Stimulated activated memory B cell treated with anti-CD40 and anti-IgM and Interleukin-4, amounts not matched to agents 10 μg/mL and 1 μg/mL and 100 μg/mL, for 72 hours (primary cell): ENCODE results near the gene MERTK.
A peak's percentile ranks its signal among the peaks of the same experiment; 100 is the strongest.

ENCODE experiments used
- ATAC-seq: fragments of 150-1000 bp; cut with Tn5 transposase; 2 replicates; pipeline ENCODE4 v1.10.0; 2021
- H3K27ac Mint-ChIP-seq: one replicate; pipeline ENCODE4 v1.8.0; 2022; ENCODE audit warnings: mild to moderate bottlenecking, mixed read lengths
- H3K27me3 Mint-ChIP-seq: one replicate; pipeline ENCODE4 v1.8.0; 2022; ENCODE audit warnings: mixed read lengths
- H3K36me3 Mint-ChIP-seq: one replicate; pipeline ENCODE4 v1.8.0; 2022; ENCODE audit warnings: mixed read lengths
- H3K4me1 Mint-ChIP-seq: one replicate; pipeline ENCODE4 v1.8.0; 2022; ENCODE audit warnings: mixed read lengths
- H3K4me3 Mint-ChIP-seq: one replicate; pipeline ENCODE4 v1.8.0; 2022; ENCODE audit warnings: mild to moderate bottlenecking, moderate library complexity, mixed read lengths
- H3K9me3 Mint-ChIP-seq: one replicate; pipeline ENCODE4 v1.8.0; 2022; ENCODE audit warnings: mixed read lengths

The MERTK gene

DNA sequence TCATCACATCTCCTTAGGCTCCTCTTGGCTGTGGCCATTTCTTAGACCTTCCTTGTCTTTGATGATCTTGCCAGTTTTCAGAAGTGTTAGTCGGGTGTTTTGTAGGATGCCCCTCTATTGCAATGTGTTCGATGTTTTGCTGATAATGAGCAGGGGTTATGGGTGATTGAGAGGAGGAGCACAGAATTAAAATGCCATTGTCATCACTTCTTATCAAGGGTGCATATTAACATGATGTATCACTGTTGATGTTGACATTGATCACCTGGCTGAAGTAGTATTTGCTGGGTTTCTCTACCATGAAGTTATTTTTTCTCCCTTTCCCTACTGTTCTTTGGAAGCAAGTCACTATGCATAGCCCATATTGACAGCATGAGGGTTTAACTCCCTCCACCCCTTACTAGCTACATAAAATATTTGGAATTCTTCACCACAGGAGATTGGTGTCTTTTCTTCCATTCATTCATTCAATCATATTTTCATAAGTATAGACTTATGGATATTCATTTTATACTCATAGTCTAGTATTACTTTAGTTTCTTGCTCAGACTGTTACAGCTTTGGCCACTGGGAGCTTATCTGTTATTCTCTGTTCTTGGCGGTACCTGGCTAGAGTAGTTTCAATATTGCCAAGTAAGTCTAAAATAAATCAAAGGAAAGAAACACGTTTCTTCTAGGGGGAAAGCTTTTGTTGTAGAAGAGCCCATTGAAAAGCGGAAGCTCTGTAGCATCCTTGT is 102.2 kb downstream of the MERTK start:
- H3K4me1 Mint-ChIP-seq, result peaks cover 29% of the 10 kb centered on the region
- ATAC-seq, result no peak

DNA sequence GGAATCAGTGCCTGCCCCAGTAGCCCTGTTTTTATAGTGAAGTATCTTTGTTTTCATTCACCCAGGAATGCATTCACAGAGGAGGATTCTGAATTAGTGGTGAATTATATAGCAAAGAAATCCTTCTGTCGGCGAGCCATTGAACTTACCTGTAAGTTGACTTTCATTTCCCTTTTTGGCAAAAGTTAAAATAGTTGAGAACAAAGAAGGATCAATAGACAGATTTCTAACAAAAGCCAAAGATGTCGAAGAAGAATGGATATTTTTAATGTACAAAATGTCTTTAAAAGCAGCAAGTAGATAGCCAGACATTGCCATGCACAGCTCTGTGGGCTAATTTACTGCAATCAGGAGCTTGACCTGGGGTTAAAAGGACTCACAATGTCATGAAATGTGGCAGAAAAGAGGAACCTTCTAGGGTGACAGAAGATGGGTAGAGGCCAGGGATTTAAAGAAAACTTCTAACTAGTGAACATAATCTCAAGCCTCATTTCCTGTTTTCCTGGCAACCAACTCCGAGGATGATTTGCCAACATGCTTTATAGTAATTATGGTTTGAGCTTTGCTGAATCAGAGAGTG is 102.8 kb downstream of the MERTK start:
- Mint-ChIP-seq H3K27me3 (no peaks in the 10 kb centered on the region), H3K4me3 (peak overlapping the region; percentile 15), H3K36me3 (no peaks in the 10 kb centered on the region), H3K4me1 (peaks cover 29% of the 10 kb centered on the region), H3K27ac (peak overlapping the region; percentile 36), H3K9me3 (no peaks in the 10 kb centered on the region)
- peak; percentile 70 for ATAC-seq

More for the DNA sequence above, 102.2 kb downstream of the MERTK start:
- Mint-ChIP-seq H3K27me3 (no peaks in the 10 kb centered on the region), H3K36me3 (no peaks in the 10 kb centered on the region), H3K27ac (peak overlapping the region; percentile 36), H3K9me3 (no peaks in the 10 kb centered on the region), H3K4me3 (peak overlapping the region; percentile 15)

DNA sequence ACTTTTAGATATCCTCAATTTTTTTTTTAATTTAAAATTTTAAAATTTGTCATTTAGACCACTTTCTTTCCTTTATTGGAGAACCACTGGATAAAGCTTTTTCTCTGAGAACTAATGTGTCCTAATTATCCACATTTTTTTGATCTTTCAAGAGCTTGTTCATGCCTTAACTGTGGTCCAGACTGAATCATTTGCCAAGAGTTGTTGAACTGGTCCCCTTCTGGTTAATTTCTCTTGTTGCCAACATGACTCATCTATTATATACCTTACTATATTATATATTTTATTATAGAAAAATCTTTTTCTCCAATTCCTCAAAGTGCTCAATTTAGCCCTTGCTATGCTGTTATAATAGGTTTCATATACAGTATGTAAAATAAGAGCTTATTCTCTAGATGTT is 103.5 kb downstream of the MERTK start:
- Mint-ChIP-seq H3K4me3 (no peak overlapping the region), H3K27me3 (no peaks in the 10 kb centered on the region), H3K9me3 (no peaks in the 10 kb centered on the region), H3K27ac (no peak overlapping the region), H3K36me3 (no peaks in the 10 kb centered on the region), H3K4me1 (peaks cover 29% of the 10 kb centered on the region)
- no peak for ATAC-seq

DNA sequence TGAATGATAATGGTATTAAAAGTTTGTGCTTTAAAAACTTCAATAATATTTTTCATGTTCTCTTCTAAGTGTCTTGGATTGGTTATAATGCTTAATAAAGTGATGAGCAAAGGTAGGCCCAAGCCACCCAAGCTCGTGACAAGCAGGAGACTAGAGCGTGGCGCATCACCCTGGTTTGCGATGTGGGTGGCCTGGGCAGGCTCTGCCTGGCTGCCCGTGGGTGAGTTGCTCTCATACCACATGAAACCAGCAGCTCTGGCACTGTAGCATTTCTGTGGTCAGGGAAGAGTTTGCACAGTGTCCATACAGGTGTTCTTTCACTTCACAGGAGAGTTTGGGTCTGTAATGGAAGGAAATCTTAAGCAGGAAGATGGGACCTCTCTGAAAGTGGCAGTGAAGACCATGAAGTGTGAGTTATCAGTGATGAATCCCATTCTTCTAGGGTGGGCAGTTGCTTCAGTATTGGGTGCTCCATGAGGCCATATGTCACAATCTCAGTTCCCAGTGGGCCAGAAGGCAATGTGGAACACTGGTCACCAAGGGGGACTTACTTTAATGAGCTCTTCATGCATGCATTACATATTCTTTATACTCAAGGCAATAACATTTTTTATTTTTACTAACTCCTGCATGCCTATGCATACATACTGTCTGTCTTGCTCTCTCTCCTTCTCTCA is 105.3 kb downstream of the MERTK start:
- no peaks in the 10 kb centered on the region for H3K27me3 Mint-ChIP-seq
- peaks cover 41% of the 10 kb centered on the region for H3K4me1 Mint-ChIP-seq
- no peaks in the 10 kb centered on the region for H3K36me3 Mint-ChIP-seq
- H3K9me3 Mint-ChIP-seq, result no peaks in the 10 kb centered on the region
- H3K4me3 Mint-ChIP-seq, result no peak overlapping the region
- peak; percentile 9 for ATAC-seq
- no peak overlapping the region for H3K27ac Mint-ChIP-seq

DNA sequence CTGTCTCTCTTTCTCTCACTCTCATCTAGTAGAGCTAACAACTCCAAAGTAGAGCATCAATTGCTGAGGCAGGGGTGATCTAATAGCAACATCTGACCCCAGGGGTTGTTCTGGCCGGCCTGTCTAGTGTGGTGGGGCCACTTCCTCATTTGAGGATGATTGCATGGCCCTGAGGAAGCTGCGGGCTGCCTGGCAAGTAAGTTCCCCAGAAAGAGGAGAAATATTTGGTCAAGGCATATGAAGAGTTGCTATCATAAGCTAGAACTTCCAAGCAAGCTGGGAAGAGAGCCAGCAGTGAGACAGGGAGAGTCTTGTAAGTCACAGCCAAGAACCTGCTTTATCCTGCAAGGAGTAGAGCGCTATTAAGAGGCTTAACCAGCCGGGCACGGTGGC is 105.8 kb downstream of the MERTK start:
- peak; percentile 92 for ATAC-seq
- Mint-ChIP-seq H3K9me3 (no peaks in the 10 kb centered on the region), H3K27ac (no peak overlapping the region), H3K27me3 (no peaks in the 10 kb centered on the region), H3K4me3 (no peak overlapping the region), H3K4me1 (peaks cover 41% of the 10 kb centered on the region), H3K36me3 (no peaks in the 10 kb centered on the region)

DNA sequence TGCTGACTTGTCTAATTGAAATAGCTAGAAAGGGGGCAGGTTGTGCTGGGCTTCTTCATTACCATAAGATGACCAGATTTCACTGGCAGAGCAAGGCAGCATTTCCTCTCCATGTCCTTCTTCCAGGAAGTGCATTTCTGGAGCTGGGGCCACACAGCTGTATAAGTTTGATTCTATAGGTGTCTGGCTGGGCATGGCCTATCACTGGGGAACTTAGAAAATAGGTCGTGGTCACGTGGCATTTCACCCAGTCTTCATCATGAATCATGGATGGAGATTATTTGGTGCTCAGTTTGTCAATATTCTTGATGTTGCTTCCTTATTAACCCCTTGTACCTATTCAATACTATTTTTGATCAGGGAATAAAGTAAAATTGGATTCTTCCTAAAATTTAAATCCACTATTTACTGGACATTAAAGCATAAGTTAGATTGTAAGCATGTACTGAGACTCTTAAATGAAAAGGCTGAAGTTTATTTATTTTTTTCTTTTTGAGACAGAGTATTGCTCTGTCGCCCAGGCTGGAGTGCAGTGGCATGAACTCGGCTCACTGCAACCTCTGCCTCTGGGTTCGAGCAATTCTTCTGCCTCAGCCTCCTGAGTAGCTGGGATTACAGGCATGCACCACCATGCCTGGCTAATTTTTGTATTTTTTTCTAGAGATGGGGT is 107.1 kb downstream of the MERTK start:
- Mint-ChIP-seq H3K4me3 (no peak overlapping the region), H3K27me3 (no peaks in the 10 kb centered on the region), H3K4me1 (peaks cover 40% of the 10 kb centered on the region), H3K36me3 (no peaks in the 10 kb centered on the region), H3K27ac (no peak overlapping the region), H3K9me3 (no peaks in the 10 kb centered on the region)
- no peak for ATAC-seq

DNA sequence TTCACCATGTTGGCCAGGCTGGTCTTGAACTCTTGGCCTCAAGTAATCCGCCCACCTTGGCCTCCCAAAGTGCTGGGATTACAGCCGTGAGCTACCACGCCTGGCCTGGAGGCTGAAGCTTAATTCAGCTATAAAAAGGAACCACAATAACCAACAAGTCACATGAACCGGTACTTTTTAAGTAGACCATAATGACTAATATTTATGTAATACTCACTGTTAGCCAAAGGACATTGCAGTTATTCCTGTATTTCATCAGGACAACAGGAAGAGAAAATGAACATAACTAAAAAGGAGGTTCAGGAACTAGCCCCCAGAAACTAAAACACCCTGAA is 107.6 kb downstream of the MERTK start:
- Mint-ChIP-seq H3K4me3 (no peak overlapping the region), H3K9me3 (no peaks in the 10 kb centered on the region), H3K27ac (no peak overlapping the region), H3K36me3 (no peaks in the 10 kb centered on the region), H3K4me1 (peaks cover 35% of the 10 kb centered on the region), H3K27me3 (no peaks in the 10 kb centered on the region)
- no peak for ATAC-seq

DNA sequence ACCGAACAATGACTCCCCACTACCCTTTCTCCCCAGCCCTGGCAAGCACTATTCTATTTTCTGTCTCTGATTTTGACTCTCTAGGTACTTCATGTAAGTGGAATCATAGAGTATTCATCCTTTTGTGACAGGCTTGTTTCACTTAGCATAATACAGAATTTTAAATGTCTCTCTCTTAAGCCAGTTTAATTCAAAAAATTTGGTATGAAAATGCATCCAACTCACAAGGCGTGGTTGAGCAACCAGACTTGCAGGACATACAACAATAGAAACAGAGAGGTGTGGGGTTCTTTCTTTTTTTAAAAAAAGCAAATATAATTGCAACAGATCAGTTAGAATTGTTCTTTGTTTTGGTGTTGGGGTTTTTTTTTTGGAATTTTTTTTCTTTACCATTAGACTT is 109.1 kb downstream of the MERTK start:
- no peak for ATAC-seq
- no peak overlapping the region for H3K27ac Mint-ChIP-seq
- no peaks in the 10 kb centered on the region for H3K36me3 Mint-ChIP-seq
- peaks cover 31% of the 10 kb centered on the region for H3K4me1 Mint-ChIP-seq
- no peak overlapping the region for H3K4me3 Mint-ChIP-seq
- no peaks in the 10 kb centered on the region for H3K9me3 Mint-ChIP-seq
- H3K27me3 Mint-ChIP-seq, result peaks cover 3% of the 10 kb centered on the region

DNA sequence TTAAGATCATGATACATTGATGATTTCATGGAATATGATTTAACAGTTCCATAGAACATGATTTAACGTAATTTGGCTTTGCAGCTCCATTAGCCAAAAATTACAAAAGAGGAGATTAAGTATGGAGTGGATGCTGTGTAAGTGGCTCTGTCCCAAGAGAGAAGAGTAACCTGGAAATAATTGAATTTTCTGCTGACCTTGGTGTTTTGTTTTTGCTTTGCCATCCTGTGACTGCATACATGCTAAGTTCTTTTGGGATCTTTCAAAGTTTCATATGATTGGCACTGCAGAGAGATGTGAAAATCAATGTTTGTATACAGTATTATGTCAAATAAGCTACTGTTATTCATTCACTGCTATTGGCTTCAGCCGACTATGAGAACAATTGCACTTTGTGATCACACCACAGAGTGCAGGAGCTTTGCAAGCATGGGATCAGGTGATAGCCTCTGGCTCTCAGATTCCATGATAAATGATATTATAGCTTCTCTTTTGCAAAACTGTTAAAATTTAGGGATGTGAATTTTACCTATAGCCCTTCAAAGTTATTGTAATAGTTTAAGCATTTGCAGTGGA is 110.6 kb downstream of the MERTK start:
- no peaks in the 10 kb centered on the region for H3K36me3 Mint-ChIP-seq
- H3K27me3 Mint-ChIP-seq, result peaks cover 12% of the 10 kb centered on the region
- no peak overlapping the region for H3K4me3 Mint-ChIP-seq
- no peaks in the 10 kb centered on the region for H3K9me3 Mint-ChIP-seq
- H3K27ac Mint-ChIP-seq, result no peak overlapping the region
- H3K4me1 Mint-ChIP-seq, result peaks cover 32% of the 10 kb centered on the region
- ATAC-seq, result no peak

DNA sequence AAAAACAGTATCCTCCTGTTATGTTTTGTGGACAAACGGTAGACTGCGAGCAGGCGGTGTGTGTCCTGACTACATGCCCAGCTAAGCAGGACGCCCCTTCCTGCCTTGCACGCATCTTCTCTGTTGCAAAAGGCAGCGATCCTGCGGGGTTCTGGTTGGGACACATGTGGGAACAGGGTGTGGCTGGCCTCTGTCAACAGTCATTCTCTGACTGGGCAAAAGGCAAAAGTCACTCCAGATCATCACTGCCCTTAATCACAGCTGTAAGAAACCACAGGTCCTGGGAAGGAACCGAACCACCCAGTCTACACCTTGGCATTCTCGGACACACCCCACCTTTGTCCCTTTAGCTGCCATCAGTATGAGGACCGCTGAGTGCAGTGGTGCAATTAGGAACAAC is 112.3 kb downstream of the MERTK start:
- Mint-ChIP-seq H3K27ac (no peak overlapping the region), H3K9me3 (no peaks in the 10 kb centered on the region), H3K27me3 (peaks cover 12% of the 10 kb centered on the region), H3K4me1 (peaks cover 23% of the 10 kb centered on the region), H3K36me3 (no peaks in the 10 kb centered on the region), H3K4me3 (no peak overlapping the region)
- no peak for ATAC-seq

DNA sequence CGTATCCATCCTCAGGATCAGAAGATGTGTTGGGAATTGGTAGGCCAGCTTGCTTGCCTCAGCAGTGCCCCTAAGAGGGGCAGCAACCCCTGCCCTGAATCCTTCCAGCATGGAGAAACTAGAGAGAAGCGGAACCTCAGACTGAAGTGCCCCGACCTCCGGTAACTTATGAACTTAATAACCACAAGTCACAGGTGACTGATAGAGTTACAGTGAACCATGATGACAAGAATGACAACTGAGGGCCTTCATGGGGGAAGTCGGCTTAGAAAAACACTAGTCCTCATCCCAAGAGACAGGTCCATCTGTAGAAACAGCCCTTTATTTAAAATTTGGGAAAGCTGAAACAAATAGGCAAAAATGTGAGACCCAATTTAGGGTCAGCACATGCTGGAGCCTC is 114.1 kb downstream of the MERTK start:
- no peaks in the 10 kb centered on the region for H3K36me3 Mint-ChIP-seq
- peaks cover 17% of the 10 kb centered on the region for H3K4me1 Mint-ChIP-seq
- peak; percentile 61 for ATAC-seq
- no peak overlapping the region for H3K27ac Mint-ChIP-seq
- H3K27me3 Mint-ChIP-seq, result peaks cover 17% of the 10 kb centered on the region
- H3K9me3 Mint-ChIP-seq, result peaks cover 2% of the 10 kb centered on the region
- no peak overlapping the region for H3K4me3 Mint-ChIP-seq

DNA sequence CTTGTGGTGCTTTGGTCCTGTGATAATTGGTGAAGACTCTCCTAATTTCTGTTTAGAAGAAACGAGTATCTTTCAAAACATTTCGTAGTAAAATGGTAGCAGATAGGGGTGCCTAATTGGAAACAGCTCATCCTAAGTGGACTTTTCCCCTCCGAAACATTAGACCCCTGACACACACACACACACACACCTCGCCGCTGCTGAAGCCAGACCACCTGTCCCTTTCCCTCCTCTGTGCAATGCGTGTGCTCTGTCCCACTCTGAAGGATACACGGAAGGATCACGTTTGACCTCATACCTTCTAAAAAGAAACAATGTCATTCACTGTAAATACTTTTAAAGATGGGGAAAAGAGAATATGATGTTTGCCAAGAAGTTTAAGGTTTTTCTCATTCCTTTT is 120.4 kb downstream of the MERTK start:
- Mint-ChIP-seq H3K36me3 (no peaks in the 10 kb centered on the region), H3K27ac (no peak overlapping the region), H3K27me3 (peaks cover 33% of the 10 kb centered on the region), H3K4me1 (no peaks in the 10 kb centered on the region), H3K9me3 (peaks cover 4% of the 10 kb centered on the region), H3K4me3 (no peak overlapping the region)
- ATAC-seq, result no peak

DNA sequence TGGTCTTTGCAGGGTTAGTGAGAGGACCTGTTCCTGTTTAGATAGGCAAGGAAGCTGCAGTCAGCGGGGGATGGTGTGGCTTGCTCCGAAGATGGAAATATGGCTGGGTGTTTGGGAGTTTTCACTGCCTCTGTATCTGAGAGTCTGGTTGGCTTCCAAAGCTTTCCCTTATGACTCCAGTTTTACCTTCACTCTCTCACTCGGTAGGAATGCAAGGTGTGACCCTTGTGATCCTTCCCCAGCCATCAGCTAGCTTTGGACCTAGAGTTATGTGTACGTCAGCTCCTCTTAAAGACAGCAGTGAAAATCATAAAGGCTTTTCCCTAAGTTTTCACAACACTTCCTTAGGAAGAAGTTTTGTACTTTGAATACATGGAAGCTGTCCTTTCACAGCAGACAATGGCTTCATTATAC is 121.2 kb downstream of the MERTK start:
- no peak for ATAC-seq
- no peaks in the 10 kb centered on the region for H3K36me3 Mint-ChIP-seq
- peaks cover 33% of the 10 kb centered on the region for H3K27me3 Mint-ChIP-seq
- H3K27ac Mint-ChIP-seq, result no peak overlapping the region
- peaks cover 4% of the 10 kb centered on the region for H3K9me3 Mint-ChIP-seq
- H3K4me3 Mint-ChIP-seq, result no peak overlapping the region
- no peaks in the 10 kb centered on the region for H3K4me1 Mint-ChIP-seq

DNA sequence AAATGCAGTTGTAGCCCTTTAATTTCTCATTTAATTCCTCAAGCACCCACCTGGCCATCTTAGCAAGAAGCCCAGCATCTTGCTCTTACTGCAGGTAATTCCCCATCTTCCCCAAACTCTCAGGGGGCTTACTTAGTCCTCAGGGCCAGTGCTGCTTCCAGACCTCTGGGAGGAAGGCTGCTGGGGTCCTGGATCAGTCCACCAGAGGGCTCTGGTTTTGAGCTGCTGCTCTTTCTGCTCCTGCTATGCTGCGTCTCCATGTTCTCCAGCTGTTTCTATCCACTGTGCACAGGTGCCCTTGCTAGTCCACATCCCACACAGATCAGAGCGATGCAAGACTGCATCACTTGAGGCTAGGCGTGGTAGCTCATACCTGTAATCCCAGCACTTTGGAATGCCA is 122.2 kb downstream of the MERTK start:
- Mint-ChIP-seq H3K27ac (no peak overlapping the region), H3K36me3 (no peaks in the 10 kb centered on the region), H3K4me3 (no peak overlapping the region), H3K27me3 (peaks cover 33% of the 10 kb centered on the region), H3K9me3 (peaks cover 4% of the 10 kb centered on the region), H3K4me1 (no peaks in the 10 kb centered on the region)
- no peak for ATAC-seq

DNA sequence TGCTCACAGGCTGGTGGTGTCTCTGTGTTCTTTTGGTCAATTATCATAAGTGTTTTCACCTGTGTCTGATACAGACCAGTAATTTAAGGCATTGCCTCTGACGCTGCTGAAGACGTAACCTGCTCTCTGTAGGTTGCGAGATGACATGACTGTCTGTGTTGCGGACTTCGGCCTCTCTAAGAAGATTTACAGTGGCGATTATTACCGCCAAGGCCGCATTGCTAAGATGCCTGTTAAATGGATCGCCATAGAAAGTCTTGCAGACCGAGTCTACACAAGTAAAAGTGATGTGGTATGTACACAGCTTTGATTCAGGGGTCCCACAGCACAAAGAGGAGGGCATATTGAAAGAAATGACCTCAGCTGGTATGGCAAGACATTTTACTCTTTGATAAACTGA is 122.9 kb downstream of the MERTK start:
- Mint-ChIP-seq H3K4me1 (no peaks in the 10 kb centered on the region), H3K9me3 (peaks cover 4% of the 10 kb centered on the region), H3K27ac (no peak overlapping the region), H3K27me3 (peaks cover 33% of the 10 kb centered on the region), H3K36me3 (no peaks in the 10 kb centered on the region), H3K4me3 (no peak overlapping the region)
- no peak for ATAC-seq
